H1 (cell line): Measurements from ENCODE around the gene ARID5B. TPM values are rescaled to one million over a fixed set of nuclear protein-coding genes. Genes with fewer than 3 reads are reported as not detected.

ENCODE experiments used
- CTCF ChIA-PET: fragments of 300-600 bp; sonication (Branson Sonifier 250); formaldehyde crosslinking; loops from one replicate; lab custom pipeline; 2021; ENCODE audit not compliant: partially characterized antibody; lab: Charles Lee
- POLR2A ChIA-PET: fragments of 300-600 bp; sonication (Branson Sonifier 250); formaldehyde crosslinking; loops from one replicate; lab custom pipeline; 2021; ENCODE audit warnings: inconsistent platforms; ENCODE audit not compliant: partially characterized antibody; lab: Charles Lee
- DNase-seq, 2 experiments: peaks; one replicate each; pipeline versions ENCODE4 v3.0.0 to v3.0.0-alpha.2; 2010 to 2022; ENCODE audit warnings: low spot score in 2 of 2, low read depth in 1 of 2, mixed read lengths in 1 of 2
- FAIRE-seq: peaks from 2 replicates; lab custom pipeline; 2011; peaks lifted over from hg19 to GRCh38; lab: Jason Lieb, UNC
- H2AFZ ChIP-seq: 2 replicates; pipeline ENCODE4 v1.8.1; 2012; ENCODE audit warnings: low read length, inconsistent platforms
- H2AK5ac ChIP-seq: 2 replicates; pipeline ENCODE4 v1.6.1; 2013; ENCODE audit warnings: low read depth, low read length
- H2BK120ac ChIP-seq: replicated peaks from 2 replicates; pipeline ENCODE3; 2013; ENCODE audit warnings: low read depth, low read length, inconsistent platforms
- H2BK12ac ChIP-seq: 2 replicates; pipeline ENCODE4 v1.6.1; 2013; ENCODE audit warnings: low read depth, low read length
- H2BK15ac ChIP-seq: 2 replicates; pipeline ENCODE4 v1.6.1; 2013; ENCODE audit warnings: low read length
- H2BK20ac ChIP-seq: 2 replicates; pipeline ENCODE4 v1.6.1; 2013; ENCODE audit warnings: low read length
- H2BK5ac ChIP-seq: 2 replicates; pipeline ENCODE4 v1.6.1; 2013; ENCODE audit warnings: low read depth, low read length
- H3K14ac ChIP-seq: 2 replicates; pipeline ENCODE4 v1.6.1; 2013; ENCODE audit warnings: inconsistent platforms; ENCODE audit not compliant: insufficient read length
- H3K18ac ChIP-seq: 2 replicates; pipeline ENCODE4 v1.6.1; 2013; ENCODE audit warnings: low read length; ENCODE audit errors: extremely low read depth
- H3K23ac ChIP-seq: 2 replicates; pipeline ENCODE4 v1.6.1; 2013; ENCODE audit warnings: inconsistent platforms; ENCODE audit not compliant: insufficient read length
- H3K23me2 ChIP-seq: 2 replicates; pipeline ENCODE4 v1.6.1; 2013; ENCODE audit warnings: low read depth, low read length
- H3K27ac ChIP-seq: 2 replicates; pipeline ENCODE4 v1.6.1; 2011; ENCODE audit warnings: low read depth, low read length, inconsistent platforms
- H3K27me3 ChIP-seq, 4 experiments: replicated peaks in 1 of 4; 1 replicate in 1 of 4; 2 replicates in 3 of 4; pipeline versions ENCODE4 v1.6.1 to v1.8.1; 2011 to 2013; ENCODE audit warnings: low read length in 3 of 4, mild to moderate bottlenecking in 3 of 4, inconsistent platforms in 2 of 4, mixed read lengths in 2 of 4, moderate library complexity in 1 of 4; ENCODE audit not compliant: control insufficient read depth in 3 of 4, insufficient read depth in 3 of 4; ENCODE audit errors: extremely low read depth in 1 of 4
- H3K36me3 ChIP-seq, 4 experiments: 2 replicates each; pipeline versions ENCODE4 v1.6.1 to v1.8.1; 2011 to 2013; ENCODE audit warnings: mild to moderate bottlenecking in 4 of 4, low read length in 3 of 4, moderate library complexity in 2 of 4, control low read depth in 1 of 4, inconsistent platforms in 1 of 4; ENCODE audit not compliant: insufficient read depth in 4 of 4, control insufficient read depth in 2 of 4
- H3K4ac ChIP-seq: replicated peaks from 2 replicates; pipeline ENCODE3; 2013; ENCODE audit warnings: low read length, low read depth, mixed read lengths, inconsistent platforms; ENCODE audit not compliant: insufficient read length
- H3K4me1 ChIP-seq, 4 experiments: replicated peaks in 1 of 4; 1 replicate in 1 of 4; 2 replicates in 3 of 4; pipeline versions ENCODE4 v1.6.1 to v1.8.1; 2011 to 2013; ENCODE audit warnings: low read length in 3 of 4, inconsistent platforms in 2 of 4, mixed read lengths in 1 of 4; ENCODE audit not compliant: insufficient read depth in 4 of 4, control insufficient read depth in 3 of 4
- H3K4me2 ChIP-seq, 2 experiments: 2 replicates each; pipeline versions ENCODE4 v1.6.1 to v1.8.1; 2011 to 2013; ENCODE audit warnings: low read depth in 2 of 2, low read length in 2 of 2, control low read depth in 1 of 2, inconsistent platforms in 1 of 2, mild to moderate bottlenecking in 1 of 2; ENCODE audit not compliant: insufficient read depth in 1 of 2
- H3K4me3 ChIP-seq, 4 experiments: fragments of 200-600, 300-600 bp in 1 of 4; sonication (generic), shearing (Covaris generic), sonication (Bioruptor Twin) in 1 of 4; 2 replicates each; pipeline versions ENCODE4 v1.5.1 to v1.8.1; 2011 to 2016; ENCODE audit warnings: low read length in 4 of 4, low read depth in 3 of 4, control low read depth in 2 of 4, inconsistent platforms in 2 of 4, mild to moderate bottlenecking in 2 of 4, mixed read lengths in 1 of 4, moderate library complexity in 1 of 4; ENCODE audit not compliant: insufficient read depth in 2 of 4; ENCODE audit errors: extremely low read depth in 1 of 4
- H3K56ac ChIP-seq: replicated peaks from 2 replicates; pipeline ENCODE3; 2013; ENCODE audit warnings: low read depth, mild to moderate bottlenecking, mixed read lengths, low read length, inconsistent platforms; ENCODE audit not compliant: insufficient read length
- H3K79me1 ChIP-seq: 2 replicates; pipeline ENCODE4 v1.6.1; 2013; ENCODE audit warnings: low read depth, low read length, control low read depth
- H3K79me2 ChIP-seq, 2 experiments: 2 replicates each; pipeline versions ENCODE4 v1.6.1 to v1.8.1; 2012 to 2013; ENCODE audit warnings: low read length in 2 of 2, mild to moderate bottlenecking in 2 of 2, inconsistent platforms in 1 of 2; ENCODE audit not compliant: insufficient read depth in 2 of 2, control insufficient read depth in 1 of 2
- H3K9ac ChIP-seq, 4 experiments: replicated peaks in 1 of 4; 1 replicate in 1 of 4; 2 replicates in 3 of 4; pipeline versions ENCODE4 v1.6.1 to v1.8.1; 2011 to 2013; ENCODE audit warnings: low read depth in 3 of 4, low read length in 3 of 4, control low read depth in 2 of 4, mild to moderate bottlenecking in 2 of 4, moderate library complexity in 2 of 4, inconsistent platforms in 1 of 4; ENCODE audit errors: extremely low read depth in 1 of 4
- H3K9me3 ChIP-seq, 2 experiments: 2 replicates each; pipeline versions ENCODE4 v1.6.1 to v1.8.1; 2012 to 2013; ENCODE audit warnings: mild to moderate bottlenecking in 2 of 2, moderate library complexity in 2 of 2, control low read depth in 1 of 2, inconsistent platforms in 1 of 2, low read depth in 1 of 2, low read length in 1 of 2, mixed read lengths in 1 of 2; ENCODE audit not compliant: insufficient read depth in 2 of 2
- H4K20me1 ChIP-seq, 2 experiments: replicated peaks in 1 of 2; 2 replicates each; pipeline versions ENCODE3 to v1.8.1; 2011 to 2013; ENCODE audit warnings: inconsistent platforms in 2 of 2, low read length in 2 of 2, mild to moderate bottlenecking in 1 of 2; ENCODE audit not compliant: insufficient read depth in 2 of 2, control insufficient read depth in 1 of 2
- H4K5ac ChIP-seq: 2 replicates; pipeline ENCODE4 v1.6.1; 2013; ENCODE audit warnings: low read length, low read depth, mixed read lengths, inconsistent platforms; ENCODE audit not compliant: insufficient read length
- H4K8ac ChIP-seq: 2 replicates; pipeline ENCODE4 v1.8.0; 2013; ENCODE audit warnings: mild to moderate bottlenecking, moderate library complexity, low read length, inconsistent platforms; ENCODE audit not compliant: insufficient read depth; ENCODE audit errors: extremely low read depth
- H4K91ac ChIP-seq: replicated peaks from 2 replicates; pipeline ENCODE3; 2013; ENCODE audit warnings: low read length, mixed read lengths, inconsistent platforms; ENCODE audit not compliant: insufficient read length
- E2F6 ChIP-seq: IDR thresholded peaks from 2 replicates; pipeline ENCODE4 v1.6.1; 2012; ENCODE audit warnings: inconsistent platforms
- MAX ChIP-seq: IDR thresholded peaks from 2 replicates; pipeline ENCODE4 v1.6.1; 2012; ENCODE audit warnings: inconsistent platforms
- NRF1 ChIP-seq: IDR thresholded peaks from 2 replicates; pipeline ENCODE4 v1.6.1; 2011; ENCODE audit warnings: mild to moderate bottlenecking, low read depth, low read length, improper control_type of control experiment
- WGBS, 2 experiments: shearing (Covaris generic) in 1 of 2; methylation state at CpG; one replicate each; pipeline versions ENCODE4 v1.1.6 to v1.1.7; 2013 to 2015; ENCODE audit warnings: low lambda C conversion rate in 2 of 2, mixed read lengths in 2 of 2, inconsistent platforms in 1 of 2, low coverage in 1 of 2, missing lambda C conversion rate in 1 of 2; ENCODE audit not compliant: insufficient replicate concordance in 2 of 2, insufficient coverage in 1 of 2, insufficient read length in 1 of 2; ENCODE audit errors: extremely low coverage in 1 of 2, missing lambda C conversion rate in 1 of 2; 5-methylcytosine and 5-hydroxymethylcytosine counted together
- polyA plus RNA-seq, 7 experiments: library from polyadenylated mRNA; depleted of rRNA in 3 of 7; stranded (reverse) in 5 of 7; unstranded in 2 of 7; fragments of >200 nt in 5 of 7; fragments of 200-250 nt in 2 of 7; gene quantifications; 1 replicate in 5 of 7; 2 replicates in 1 of 7; 4 replicates in 1 of 7; pipeline versions ENCODE4 v1.2.1 to v1.2.3, GENCODE V29; 2011 to 2013; ENCODE audit warnings: missing spikeins in 2 of 7, mixed read lengths in 2 of 7
- total RNA-seq: library from RNA; stranded (reverse); fragmentation: NEBNext Ultra II Directional; extraction: Animal tissue kit (Norgen Biotek cat#: 25700); gene quantifications from 2 replicates; pipeline ENCODE4 v1.2.1, GENCODE V29; 2021

Gene ARID5B
- total and polyA plus RNA-seq, 2 of the 8 experiments (the other 6 are each of a cell fraction or from before 2014, with no cell fraction given), result 0.21 to 1.1 TPM

- H3K4me1 ChIP-seq, result peaks cover 0 to 6% (median 2%) of the 10 kb centered on the region in 4 experiments; a peak in 4 of 7 replicates
- H3K4ac ChIP-seq, result no peak overlapping the region
- no peak overlapping the region for H3K56ac ChIP-seq
- CTCF ChIA-PET, result interaction anchor here (0.6 to 2.2 kb wide), 6 partner anchors 9 to 202 kb away, joined by 3 to 6 read pairs (median 4); no protein-coding TSS in a partner anchor
- H2BK120ac ChIP-seq, result peak overlapping the region; percentile 66
- no peak overlapping the region for H3K27ac ChIP-seq
- 0 out of 2 replicates have a peak overlapping the region, but pooled peaks have one; percentile 17 for H2BK20ac ChIP-seq
- no peak overlapping the region for H3K9ac ChIP-seq
- H3K4me2 ChIP-seq, result no peak overlapping the region
- H2BK15ac ChIP-seq, result no peak overlapping the region
- FAIRE-seq (no peak), DNase-seq (no peak)
- POLR2A ChIA-PET, result no interaction called here
- H4K20me1 ChIP-seq, result no peaks in the 10 kb centered on the region
- H3K23ac ChIP-seq, result no peak overlapping the region
- H3K79me2 ChIP-seq, result no peaks in the 10 kb centered on the region
- H2AK5ac ChIP-seq, result no peak overlapping the region
- H4K5ac ChIP-seq, result no peak overlapping the region
- 74% methylated on average over 4 of the region's 4 CpGs; no CpG with 5 or more reads in 1 of the 2 experiments for WGBS, 2 experiments
- no peak overlapping the region for H4K91ac ChIP-seq
- no peak overlapping the region for H3K18ac ChIP-seq
- no peaks in the 10 kb centered on the region for H3K36me3 ChIP-seq
- H4K8ac ChIP-seq, result no peak overlapping the region
- no peaks in the 10 kb centered on the region for H3K23me2 ChIP-seq
- H3K79me1 ChIP-seq, result no peaks in the 10 kb centered on the region
- no peak overlapping the region for H2BK12ac ChIP-seq
- TF ChIP-seq MAX, result peak; percentile 45; the same call in 1 of the 2 replicates
- TF ChIP-seq E2F6, result peak; percentile 38; the same call in 1 of the 2 replicates
- TF ChIP-seq NRF1, result no peak
- no peaks in the 10 kb centered on the region; a peak in 1 of 7 replicates for H3K27me3 ChIP-seq
- no peak overlapping the region for H2BK5ac ChIP-seq
- no peak overlapping the region for H3K14ac ChIP-seq
- no peaks in the 10 kb centered on the region for H3K9me3 ChIP-seq
- H3K4me3 ChIP-seq, result no peak overlapping the region
- peak overlapping the region; percentile 29; the same call in 1 of the 2 replicates for H2AFZ ChIP-seq
These were observed 142.0 kb downstream of the ARID5B start for GRCh38 chr10:62043421-62044021.
